ENCODE data around the gene REG3G.
"Not testable (repeated sequence)": the region's sequence is repeated elsewhere in the genome, so short reads cannot be mapped to it uniquely, and the experiment has no call there.

REG3G gene

GRCh38 chr2:79026061-79026460 is 559 bp downstream of the REG3G start:
- DNase-seq, result no peak

DNA sequence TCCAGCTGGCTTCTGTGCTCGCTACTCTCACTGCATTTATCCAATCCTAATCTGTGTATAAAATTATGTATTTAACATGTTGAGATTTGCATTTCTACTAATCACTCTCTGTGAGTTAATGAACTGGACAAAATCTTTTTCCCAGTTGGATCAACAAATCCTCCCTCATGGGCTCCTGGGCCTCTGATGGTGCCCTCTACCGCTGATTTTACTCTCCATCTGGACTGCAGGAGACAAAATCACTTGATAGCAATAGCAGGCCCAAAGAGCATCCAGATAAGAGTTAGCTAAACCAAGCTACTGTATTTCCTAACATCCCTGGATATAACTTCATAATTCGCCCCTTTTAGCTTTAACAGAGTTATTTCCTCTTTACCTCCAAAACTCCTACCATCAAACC is 14.4 kb downstream of the REG3G start:
- no peak for DNase-seq

GRCh38 chr2:79041032-79041448 is 15.5 kb downstream of the REG3G start:
- DNase-seq, result no peak

GRCh38 chr2:79053486-79053885 is 28.0 kb downstream of the REG3G start:
- not testable (repeated sequence) for DNase-seq

- DNase-seq, result not testable (repeated sequence)
These were observed 29.3 kb downstream of the REG3G start for GRCh38 chr2:79054769-79055168.

DNA sequence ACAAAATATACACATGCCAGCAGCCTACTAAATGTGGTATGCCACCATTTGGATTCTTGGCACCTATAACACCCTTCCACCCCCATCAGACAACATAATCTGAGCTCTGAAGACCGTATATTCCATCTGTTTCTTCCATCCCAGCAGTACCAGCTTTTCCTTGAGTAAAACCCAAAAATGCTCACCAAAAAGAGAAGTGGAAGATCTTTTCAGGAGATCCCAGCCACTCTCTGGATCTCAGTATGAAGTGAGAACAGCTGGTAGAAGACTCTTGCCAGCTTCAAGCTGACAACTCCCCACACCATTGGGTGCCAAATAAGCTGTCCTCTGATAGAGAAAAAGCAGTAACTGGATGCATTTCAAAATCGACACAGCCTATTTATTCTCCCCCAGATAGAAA is 39.7 kb downstream of the REG3G start:
- DNase-seq, result no peak

- no peak for DNase-seq
These were observed 45.6 kb downstream of the REG3G start for GRCh38 chr2:79071078-79071477.
